ENCODE measurements around the gene CHMP2A. TPM values are rescaled to one million over a fixed set of nuclear protein-coding genes. Genes with fewer than 3 reads are reported as not detected.

CHMP2A gene
- total and polyA plus RNA-seq, 2 experiments from 2014 or later = 92.2 to 145 TPM

GRCh38 chr19:58560921-58561320 lies 6.0 kb upstream of the CHMP2A start:
- Mint-ChIP-seq H3K27ac (no peak overlapping the region), H3K36me3 (ENCODE audit: low read depth) (peaks cover 34% of the 10 kb centered on the region), H3K27me3 (ENCODE audit: insufficient read depth, low read depth, poor library complexity) (peaks cover 54% of the 10 kb centered on the region), H3K9me3 (no peaks in the 10 kb centered on the region), H3K4me3 (peak overlapping the region; percentile 97; the same call in 2 of the 3 replicates), H3K4me1 (peaks cover 37% of the 10 kb centered on the region)
- peaks cover 5% of the 10 kb centered on the region; the same call in 1 of the 2 replicates for H3K9me2 ChIP-seq (ENCODE audit: insufficient read depth)
- H3K36me3 ChIP-seq (ENCODE audit: insufficient read depth) = 0 out of 2 replicates have a peak, but pooled peaks cover 2% of the 10 kb centered on the region
- H3K27ac ChIP-seq (ENCODE audit: low read depth) = no peak overlapping the region
- no peak for DNase-seq (ENCODE audit: low spot score)
- H3K4me1 ChIP-seq (ENCODE audit: insufficient read depth) = peaks cover 14% of the 10 kb centered on the region; the same call in 1 of the 2 replicates
- H3K79me2 ChIP-seq (replicated peaks; ENCODE audit: insufficient read depth) = peaks cover 20% of the 10 kb centered on the region
- H2AFZ ChIP-seq = no peak overlapping the region
- peaks cover 32% of the 10 kb centered on the region for H3F3A ChIP-seq (replicated peaks; ENCODE audit: low read depth)
- peaks cover 48% of the 10 kb centered on the region for H3K27me3 ChIP-seq (ENCODE audit: insufficient read depth)
- H3K4me2 ChIP-seq = no peak overlapping the region
- H3K4me3 ChIP-seq = no peak overlapping the region
- TF ChIP-seq ETS1 (IDR thresholded peaks at IDR 0.05) (no peak), ZNF114 (CRISPR knock-in tag; IDR thresholded peaks at IDR 0.05) (no peak), STAT1 (IDR thresholded peaks at IDR 0.05; ENCODE audit: unreplicated experiment) (no peak), NANOG (IDR thresholded peaks at IDR 0.05; ENCODE audit: borderline replicate concordance) (no peak), ZNF462 (CRISPR knock-in tag; IDR thresholded peaks at IDR 0.05) (no peak), CREB1 (CRISPR knock-in tag; IDR thresholded peaks at IDR 0.05; ENCODE audit: low read depth) (no peak), EZH2phosphoT487 (IDR thresholded peaks at IDR 0.05; ENCODE audit: unreplicated experiment) (no peak), JUNB (IDR thresholded peaks at IDR 0.05; ENCODE audit: unreplicated experiment) (no peak), REST (IDR thresholded peaks at IDR 0.05; ENCODE audit: unreplicated experiment) (no peak), POLR2AphosphoS5 (IDR thresholded peaks at IDR 0.05; ENCODE audit: low read depth) (no peak), EZH2 (IDR thresholded peaks at IDR 0.05; ENCODE audit: low read depth, unreplicated experiment) (no peak), ZNF331 (CRISPR knock-in tag; IDR thresholded peaks at IDR 0.05; ENCODE audit: low read depth) (no peak), CTCF (conservative IDR thresholded peaks at IDR 0.05; ENCODE audit: low read depth in 2 of 2) (no peak)
- no peaks in the 10 kb centered on the region; the same call in 1 of the 2 replicates for H4K20me1 ChIP-seq (replicated peaks; ENCODE audit: insufficient read depth)
- no peak for ATAC-seq

All from GM23338 (cell line).